HG03135 (cell line): ENCODE results near the gene ERF.

Source experiments
- ATAC-seq: cut with Tn5 transposase; IDR thresholded peaks from one replicate; pipeline ENCODE4 v1.9.1; 2021; ENCODE audit warnings: mild to moderate bottlenecking, moderate library complexity; ENCODE audit not compliant: unreplicated experiment

The ERF gene

DNA sequence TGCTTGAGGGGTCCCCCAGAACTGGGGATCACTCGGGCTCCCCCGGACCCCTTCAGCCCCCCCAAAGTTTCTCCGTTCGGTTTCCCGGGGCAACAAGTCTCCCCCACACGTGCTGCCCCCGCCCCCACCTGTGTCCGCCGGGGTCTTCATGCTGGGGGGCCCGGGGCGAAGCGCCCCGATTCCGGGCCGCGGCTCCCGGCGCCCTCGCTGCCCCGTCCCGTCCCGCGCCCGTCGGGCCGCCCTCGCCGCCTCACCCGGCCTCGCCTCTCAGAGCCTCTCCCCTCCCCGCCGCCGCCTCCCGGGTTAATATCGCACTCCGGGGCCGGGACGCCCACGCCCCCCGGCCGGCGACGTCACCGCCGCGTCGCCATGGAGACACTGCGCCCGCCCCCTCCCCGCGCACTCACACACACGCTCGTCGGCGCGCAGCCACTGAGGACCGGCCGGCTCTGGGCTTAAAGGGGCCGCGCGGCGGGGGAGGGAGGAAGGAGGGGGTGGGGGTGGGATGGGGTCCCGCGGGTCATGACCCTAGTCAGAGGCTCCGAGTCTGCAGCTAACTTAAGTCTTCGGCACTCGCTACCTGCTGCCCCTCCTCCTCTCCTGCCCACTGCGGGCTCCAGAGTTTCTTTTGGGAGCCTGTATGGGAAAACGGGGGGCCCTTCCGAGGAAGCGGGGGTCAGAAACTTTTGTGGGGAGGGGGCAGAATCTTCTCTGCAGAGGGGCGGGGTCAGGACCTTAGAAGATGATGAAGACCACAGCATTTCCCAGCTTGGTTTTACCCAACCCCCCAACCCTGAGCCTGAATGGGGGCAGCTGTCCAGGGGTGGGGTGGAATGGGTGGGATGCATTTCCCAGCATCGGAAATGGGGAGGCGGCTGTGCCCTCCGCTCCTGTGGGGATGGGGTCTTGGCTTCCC, at the start of gene ERF:
Gene ERF (minus strand): TSS at position 279 of the 916 bp plus-strand sequence. CDS start 129 bp downstream, at position 150.
- peak; percentile 49 for ATAC-seq

GRCh38 chr19:42303876-42304275, 48.9 kb upstream of the ERF start:
- no peak for ATAC-seq

GRCh38 chr19:42303101-42303464, 48.2 kb upstream of the ERF start:
- ATAC-seq: no peak

DNA sequence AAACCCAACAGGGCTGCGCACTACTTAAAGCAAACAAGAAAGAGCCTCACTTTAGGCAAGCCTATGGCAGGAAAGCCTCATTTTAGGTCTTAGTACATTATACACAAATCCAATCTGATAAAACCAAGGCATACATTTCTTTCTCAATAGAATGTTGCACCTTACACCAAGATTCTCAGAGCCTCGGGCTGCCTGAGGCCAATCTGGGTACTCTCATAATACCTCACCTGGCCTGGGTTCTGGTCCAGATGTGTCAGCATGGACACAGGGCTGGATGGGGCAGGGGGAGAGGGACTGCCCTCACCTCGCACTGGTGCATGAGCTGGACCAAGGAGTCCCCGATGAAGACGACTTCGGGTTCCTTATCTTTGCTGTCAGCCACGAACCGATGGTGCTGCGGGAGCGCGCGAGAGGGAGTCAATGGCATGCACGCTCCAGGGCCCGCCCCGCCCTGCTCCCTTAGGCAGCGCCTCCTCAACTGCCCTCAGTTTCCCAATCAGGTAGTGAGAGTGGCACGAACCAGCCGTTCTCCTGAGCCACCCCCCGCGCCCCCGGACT, 46.8 kb upstream of the ERF start, which contains the start of gene PRR19:
Gene PRR19 (plus strand): TSS at position 487 of the 558 bp plus-strand sequence. CDS start 7,453 bp downstream, outside the sequence.
- ATAC-seq: no peak

GRCh38 chr19:42297039-42297438, 42.1 kb upstream of the ERF start:
- ATAC-seq: no peak

- no peak for ATAC-seq
Observed at GRCh38 chr19:42295831-42296525, 41.0 kb upstream of the ERF start.

DNA sequence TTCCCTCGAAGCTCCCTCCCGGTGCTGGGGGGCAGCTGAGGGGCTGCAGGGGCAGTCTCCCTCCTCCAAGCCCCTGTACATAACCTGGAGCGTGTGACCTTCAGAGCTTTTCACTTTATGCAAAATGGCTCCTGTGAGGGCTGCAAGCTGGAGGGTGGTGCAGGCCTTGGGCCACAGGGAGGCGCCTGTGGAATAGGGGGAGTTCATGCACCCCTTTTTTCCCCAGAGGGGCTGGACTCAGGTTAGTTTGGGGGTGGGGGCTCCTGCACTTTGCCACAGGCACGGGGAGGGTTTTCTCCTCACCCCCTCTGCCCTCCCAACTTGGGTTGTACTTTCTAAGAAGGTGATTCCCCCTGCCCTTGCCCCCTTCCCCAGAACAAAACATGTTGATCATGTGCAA, 40.4 kb upstream of the ERF start:
- ATAC-seq: no peak

- no peak for ATAC-seq
Observed at GRCh38 chr19:42294471-42295137, 39.7 kb upstream of the ERF start.

GRCh38 chr19:42293948-42294347, 39.0 kb upstream of the ERF start:
- ATAC-seq: no peak

GRCh38 chr19:42293540-42293939, 38.6 kb upstream of the ERF start:
- no peak for ATAC-seq

GRCh38 chr19:42292963-42293362, 38.0 kb upstream of the ERF start:
- no peak for ATAC-seq

- ATAC-seq: no peak
Observed at GRCh38 chr19:42292042-42292960, 37.4 kb upstream of the ERF start.

- ATAC-seq: no peak
Observed at GRCh38 chr19:42291435-42291810, 36.5 kb upstream of the ERF start.

GRCh38 chr19:42290523-42291434, 35.9 kb upstream of the ERF start:
- no peak for ATAC-seq

DNA sequence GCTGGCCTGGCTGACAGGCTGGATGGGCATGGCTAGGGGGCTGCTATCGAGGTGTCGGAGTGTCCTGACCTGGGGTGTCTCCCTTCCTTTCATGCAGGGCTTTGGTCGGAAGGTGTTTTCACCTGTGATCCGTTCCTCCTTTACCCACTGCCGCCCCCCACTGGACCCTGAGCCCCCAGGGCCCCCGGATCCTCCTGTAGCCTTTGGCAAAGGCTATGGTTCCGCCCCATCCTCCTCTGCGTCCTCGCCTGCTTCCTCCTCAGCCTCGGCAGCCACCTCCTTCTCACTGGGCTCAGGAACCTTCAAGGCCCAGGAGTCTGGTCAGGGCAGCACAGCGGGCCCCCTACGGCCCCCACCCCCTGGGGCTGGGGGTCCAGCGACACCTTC, 35.2 kb upstream of the ERF start:
- ATAC-seq: no peak

GRCh38 chr19:42289556-42290041, 34.7 kb upstream of the ERF start:
- ATAC-seq: no peak

DNA sequence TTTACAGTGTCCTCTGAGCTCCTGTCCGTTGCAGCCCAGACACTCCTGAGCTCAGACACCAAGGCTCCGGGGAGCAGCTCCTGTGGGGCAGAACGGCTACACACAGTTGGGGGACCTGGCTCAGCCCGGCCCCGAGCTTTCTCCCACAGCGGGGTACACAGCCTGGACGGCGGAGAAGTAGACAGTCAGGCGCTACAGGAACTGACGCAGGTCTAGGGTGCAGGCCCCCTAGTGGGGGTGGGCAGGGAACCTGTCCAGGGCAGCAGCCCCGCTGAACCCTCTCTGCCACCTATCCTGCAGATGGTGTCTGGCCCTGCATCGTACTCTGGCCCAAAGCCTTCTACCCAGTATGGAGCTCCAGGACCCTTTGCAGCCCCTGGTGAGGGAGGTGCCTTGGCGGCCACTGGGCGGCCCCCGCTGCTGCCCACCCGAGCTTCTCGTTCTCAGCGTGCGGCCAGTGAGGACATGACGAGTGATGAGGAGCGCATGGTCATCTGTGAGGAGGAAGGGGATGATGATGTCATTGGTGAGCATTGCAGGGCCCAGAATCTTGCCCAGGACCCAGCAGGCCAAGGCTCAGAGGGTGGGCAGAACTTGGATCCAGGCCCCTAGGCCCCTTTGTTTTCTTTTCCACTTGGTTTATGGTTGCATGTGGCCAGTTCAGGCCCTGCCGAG, 34.1 kb upstream of the ERF start:
- ATAC-seq: no peak

DNA sequence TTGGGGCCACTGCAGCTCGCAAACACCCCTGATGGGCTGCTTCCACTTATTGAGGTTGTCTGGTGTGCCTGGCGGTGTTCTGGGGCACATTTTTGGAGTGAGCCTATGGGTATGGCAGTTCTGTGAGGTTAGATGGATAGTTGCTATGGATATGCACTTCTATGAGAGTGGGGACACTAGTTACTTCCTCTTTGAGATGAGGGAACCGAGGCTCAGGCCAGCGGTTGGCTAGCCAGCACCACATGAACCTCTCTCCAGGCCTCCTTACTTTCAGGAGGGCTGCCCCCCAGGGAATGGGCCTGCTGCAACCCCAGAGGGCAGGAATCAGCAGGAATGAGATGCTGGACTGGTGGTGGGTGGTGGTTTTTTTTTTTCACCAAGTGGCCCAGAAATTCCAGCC, 33.5 kb upstream of the ERF start:
- ATAC-seq: no peak

GRCh38 chr19:42287827-42288107, 32.8 kb upstream of the ERF start:
- ATAC-seq: no peak
